Gastroesophageal sphincter (tissue), 3 donors: ENCODE data around the gene KCNT1.

ENCODE experiments used
- POLR2A ChIP-seq, 2 donors: fragments of 450-650 bp; IDR thresholded peaks; one replicate each; pipeline ENCODE4 v1.6.1; 2017; ENCODE audit warnings: antibody characterized with exemption in 2 of 2, mild to moderate bottlenecking in 2 of 2, moderate library complexity in 1 of 2
- POLR2AphosphoS5 ChIP-seq: sonication (generic); formaldehyde crosslinking; IDR thresholded peaks from one replicate; pipeline ENCODE4 v1.6.1; 2017; ENCODE audit warnings: antibody characterized with exemption
- TF ChIP-seq, protein P1 (sequence below), 4 experiments: fragments of 200-600 bp in 2 of 4; fragments of 450-650 bp in 2 of 4; sonication (generic) in 1 of 4; IDR thresholded peaks; one replicate each; pipeline ENCODE4 v1.5.1; 2017 to 2019; ENCODE audit warnings: antibody characterized with exemption in 4 of 4, mild to moderate bottlenecking in 2 of 4, moderate library complexity in 2 of 4

GRCh38 chr9:135793221-135794056 is 91.5 kb downstream of the KCNT1 start:
- TF ChIP-seq, protein P1, sequence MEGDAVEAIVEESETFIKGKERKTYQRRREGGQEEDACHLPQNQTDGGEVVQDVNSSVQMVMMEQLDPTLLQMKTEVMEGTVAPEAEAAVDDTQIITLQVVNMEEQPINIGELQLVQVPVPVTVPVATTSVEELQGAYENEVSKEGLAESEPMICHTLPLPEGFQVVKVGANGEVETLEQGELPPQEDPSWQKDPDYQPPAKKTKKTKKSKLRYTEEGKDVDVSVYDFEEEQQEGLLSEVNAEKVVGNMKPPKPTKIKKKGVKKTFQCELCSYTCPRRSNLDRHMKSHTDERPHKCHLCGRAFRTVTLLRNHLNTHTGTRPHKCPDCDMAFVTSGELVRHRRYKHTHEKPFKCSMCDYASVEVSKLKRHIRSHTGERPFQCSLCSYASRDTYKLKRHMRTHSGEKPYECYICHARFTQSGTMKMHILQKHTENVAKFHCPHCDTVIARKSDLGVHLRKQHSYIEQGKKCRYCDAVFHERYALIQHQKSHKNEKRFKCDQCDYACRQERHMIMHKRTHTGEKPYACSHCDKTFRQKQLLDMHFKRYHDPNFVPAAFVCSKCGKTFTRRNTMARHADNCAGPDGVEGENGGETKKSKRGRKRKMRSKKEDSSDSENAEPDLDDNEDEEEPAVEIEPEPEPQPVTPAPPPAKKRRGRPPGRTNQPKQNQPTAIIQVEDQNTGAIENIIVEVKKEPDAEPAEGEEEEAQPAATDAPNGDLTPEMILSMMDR (IDR thresholded peaks at IDR 0.05): no peak
- TF ChIP-seq POLR2A (IDR thresholded peaks at IDR 0.05) (no peak), POLR2AphosphoS5 (no peak)
